Fibroblast of villous mesenchyme (primary cell): ENCODE results near the gene EOGT. TPM values are rescaled to one million over a fixed set of nuclear protein-coding genes. Genes with fewer than 3 reads are reported as not detected.

Experiments
- DNase-seq: peaks from one replicate; pipeline ENCODE4 v3.0.0-alpha.2; 2010; ENCODE audit warnings: low read depth
- H3K4me3 ChIP-seq: 2 replicates; pipeline ENCODE4 v1.5.1; 2011; ENCODE audit warnings: low read depth, mild to moderate bottlenecking, low read length
- small RNA-seq: library from RNA; depleted of rRNA; stranded (forward); fragments of <200 nt; gene quantifications from one replicate; pipeline ENCODE3, GENCODE V24; 2012
- total RNA-seq: library from RNA; depleted of rRNA; stranded (reverse); fragments of >200 nt; gene quantifications from 2 replicates; pipeline ENCODE4 v1.2.3, GENCODE V29; 2012
- TF ChIP-seq, protein P1 (sequence below): IDR thresholded peaks from 2 replicates; pipeline ENCODE4 v1.5.1; 2012; ENCODE audit warnings: low read depth, mild to moderate bottlenecking, low read length; ENCODE audit not compliant: insufficient read depth

Gene EOGT
- total RNA-seq, 1 donor, result 68.2 TPM

DNA sequence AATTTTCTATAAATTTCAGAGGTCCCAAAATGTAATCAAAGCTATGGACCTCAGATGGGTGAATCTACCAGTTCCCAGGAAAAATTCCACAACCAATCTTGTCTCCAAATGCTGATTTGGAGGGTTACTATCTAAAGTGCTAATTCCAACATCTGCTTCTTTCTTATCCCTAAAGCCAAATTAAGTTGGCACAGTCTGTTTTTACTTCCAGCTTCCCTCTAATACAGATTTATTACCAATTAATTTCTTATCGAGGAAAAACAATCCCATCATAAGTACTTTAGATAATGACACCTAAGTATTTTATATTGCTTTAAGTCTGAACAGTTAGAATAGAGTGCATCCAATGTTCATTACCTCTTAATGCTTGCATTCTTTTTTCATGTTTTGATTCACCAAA, 68.3 kb downstream of the EOGT start:
- no peak overlapping the region for H3K4me3 ChIP-seq
- DNase-seq, result no peak
- TF ChIP-seq, protein P1, sequence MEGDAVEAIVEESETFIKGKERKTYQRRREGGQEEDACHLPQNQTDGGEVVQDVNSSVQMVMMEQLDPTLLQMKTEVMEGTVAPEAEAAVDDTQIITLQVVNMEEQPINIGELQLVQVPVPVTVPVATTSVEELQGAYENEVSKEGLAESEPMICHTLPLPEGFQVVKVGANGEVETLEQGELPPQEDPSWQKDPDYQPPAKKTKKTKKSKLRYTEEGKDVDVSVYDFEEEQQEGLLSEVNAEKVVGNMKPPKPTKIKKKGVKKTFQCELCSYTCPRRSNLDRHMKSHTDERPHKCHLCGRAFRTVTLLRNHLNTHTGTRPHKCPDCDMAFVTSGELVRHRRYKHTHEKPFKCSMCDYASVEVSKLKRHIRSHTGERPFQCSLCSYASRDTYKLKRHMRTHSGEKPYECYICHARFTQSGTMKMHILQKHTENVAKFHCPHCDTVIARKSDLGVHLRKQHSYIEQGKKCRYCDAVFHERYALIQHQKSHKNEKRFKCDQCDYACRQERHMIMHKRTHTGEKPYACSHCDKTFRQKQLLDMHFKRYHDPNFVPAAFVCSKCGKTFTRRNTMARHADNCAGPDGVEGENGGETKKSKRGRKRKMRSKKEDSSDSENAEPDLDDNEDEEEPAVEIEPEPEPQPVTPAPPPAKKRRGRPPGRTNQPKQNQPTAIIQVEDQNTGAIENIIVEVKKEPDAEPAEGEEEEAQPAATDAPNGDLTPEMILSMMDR, result no peak

GRCh38 chr3:68943753-68944500, 69.6 kb downstream of the EOGT start:
- H3K4me3 ChIP-seq, result no peak overlapping the region
- no peak for DNase-seq
- TF ChIP-seq, protein P1, result no peak

DNA sequence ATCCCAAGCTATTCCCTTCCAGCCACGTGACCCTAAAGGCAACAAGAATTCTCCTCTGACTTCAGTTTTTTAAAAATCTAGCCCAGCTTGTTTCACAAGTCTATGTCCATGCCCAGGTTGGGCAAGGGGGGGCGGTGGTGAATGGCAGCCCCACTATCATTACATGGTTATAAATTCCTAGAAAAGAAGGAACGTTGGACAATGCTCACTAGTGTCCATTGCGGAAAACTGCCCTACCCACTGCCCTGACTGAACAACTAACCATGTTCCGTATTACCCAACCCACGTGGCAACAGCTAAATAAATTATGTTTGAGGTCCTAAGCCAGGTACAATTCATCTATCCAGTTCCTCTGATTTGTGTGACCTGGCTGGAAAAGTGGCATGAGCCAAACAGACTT, 72.4 kb downstream of the EOGT start:
- no peak for DNase-seq
- TF ChIP-seq, protein P1, result no peak
- no peak overlapping the region for H3K4me3 ChIP-seq

- DNase-seq, result no peak
- H3K4me3 ChIP-seq, result no peak overlapping the region
- TF ChIP-seq, protein P1, result no peak
These were observed 76.6 kb downstream of the EOGT start for GRCh38 chr3:68936856-68937255.

GRCh38 chr3:68935778-68936177, 77.7 kb downstream of the EOGT start:
- DNase-seq, result no peak
- H3K4me3 ChIP-seq, result no peak overlapping the region
- TF ChIP-seq, protein P1, result no peak

- no peak for DNase-seq
- TF ChIP-seq, protein P1, result no peak
- H3K4me3 ChIP-seq, result no peak overlapping the region
These were observed 81.9 kb downstream of the EOGT start for GRCh38 chr3:68931406-68932149.

Small RNAs within 50 kb of the gene (small RNA-seq; reads per million reads assigned to genes)
- gene MIR3136, result 2.8 reads per million, percentile 66 among the genes with 10 or more reads in this experiment

Other genes starting within 250 kb of the EOGT start
- not detected in 2 replicates for gene TAFA4, start 81.1 kb downstream of the EOGT start, total RNA-seq
- gene TMF1, start 38.6 kb upstream of the EOGT start, total RNA-seq, result 45.1 and 49.2 TPM in 2 replicates
- gene UBA3, start 66.7 kb upstream of the EOGT start, total RNA-seq, result 82.1 and 92.0 TPM in 2 replicates
- gene ARL6IP5, start 71.3 kb upstream of the EOGT start, total RNA-seq, result 53.1 and 89.4 TPM in 2 replicates
- gene LMOD3, start 108.9 kb upstream of the EOGT start, total RNA-seq, result not detected in 2 replicates